Measurements from ENCODE around the gene MRPL12. TPM values are rescaled to one million over a fixed set of nuclear protein-coding genes. Genes with fewer than 3 reads are reported as not detected.

Gene MRPL12
- total and polyA plus RNA-seq, 2 of the 13 experiments (the other 11 are each of a cell fraction or from before 2014, with no cell fraction given): 39.1 to 94.1 TPM

GRCh38 chr17:81666342-81667191 is 36.6 kb upstream of the MRPL12 start, which contains the start of the genes CCDC137 and OXLD1 (continued):
- TF ChIP-seq ZNF724P (CRISPR knock-in tag; IDR thresholded peaks at IDR 0.05; ENCODE audit: borderline replicate concordance) (peak; percentile 86; the same call in 1 of the 2 replicates), ZNF616 (CRISPR knock-in tag; IDR thresholded peaks at IDR 0.05; ENCODE audit: low read depth) (peak; percentile 85; the same call in 1 of the 2 replicates), PHF8 (CRISPR knock-in tag; IDR thresholded peaks at IDR 0.05) (peak; percentile 92), TP53 (CRISPR knock-in tag; conservative IDR thresholded peaks at IDR 0.05) (no peak), HHEX (CRISPR knock-in tag; IDR thresholded peaks at IDR 0.05) (no peak; the same call in 1 of the 2 replicates), ZNF503 (CRISPR knock-in tag; IDR thresholded peaks at IDR 0.05) (no peak; the same call in 1 of the 2 replicates), KLF6 (CRISPR knock-in tag; IDR thresholded peaks at IDR 0.05) (0 out of 2 replicates have a peak, but pooled peaks have one; percentile 62), THAP11 (CRISPR knock-in tag; IDR thresholded peaks at IDR 0.05) (peak; percentile 95), FOSL2 (CRISPR knock-in tag; IDR thresholded peaks at IDR 0.05) (peak; percentile 39; the same call in 1 of the 2 replicates), ZNF782 (CRISPR knock-in tag; IDR thresholded peaks at IDR 0.05; ENCODE audit: borderline replicate concordance) (peak; percentile 59; the same call in 1 of the 2 replicates), ZNF296 (CRISPR knock-in tag; conservative IDR thresholded peaks at IDR 0.05) (no peak), ZNF607 (CRISPR knock-in tag; IDR thresholded peaks at IDR 0.05; ENCODE audit: borderline replicate concordance) (peak; percentile 70), PHF20 (CRISPR knock-in tag; IDR thresholded peaks at IDR 0.05) (peak; percentile 99), ZNF615 (CRISPR knock-in tag; IDR thresholded peaks at IDR 0.05; ENCODE audit: borderline replicate concordance) (no peak), HNF4A (CRISPR knock-in tag; IDR thresholded peaks at IDR 0.05) (0 out of 2 replicates have a peak, but pooled peaks have one; percentile 14)
- TF ChIP-seq, protein P1, sequence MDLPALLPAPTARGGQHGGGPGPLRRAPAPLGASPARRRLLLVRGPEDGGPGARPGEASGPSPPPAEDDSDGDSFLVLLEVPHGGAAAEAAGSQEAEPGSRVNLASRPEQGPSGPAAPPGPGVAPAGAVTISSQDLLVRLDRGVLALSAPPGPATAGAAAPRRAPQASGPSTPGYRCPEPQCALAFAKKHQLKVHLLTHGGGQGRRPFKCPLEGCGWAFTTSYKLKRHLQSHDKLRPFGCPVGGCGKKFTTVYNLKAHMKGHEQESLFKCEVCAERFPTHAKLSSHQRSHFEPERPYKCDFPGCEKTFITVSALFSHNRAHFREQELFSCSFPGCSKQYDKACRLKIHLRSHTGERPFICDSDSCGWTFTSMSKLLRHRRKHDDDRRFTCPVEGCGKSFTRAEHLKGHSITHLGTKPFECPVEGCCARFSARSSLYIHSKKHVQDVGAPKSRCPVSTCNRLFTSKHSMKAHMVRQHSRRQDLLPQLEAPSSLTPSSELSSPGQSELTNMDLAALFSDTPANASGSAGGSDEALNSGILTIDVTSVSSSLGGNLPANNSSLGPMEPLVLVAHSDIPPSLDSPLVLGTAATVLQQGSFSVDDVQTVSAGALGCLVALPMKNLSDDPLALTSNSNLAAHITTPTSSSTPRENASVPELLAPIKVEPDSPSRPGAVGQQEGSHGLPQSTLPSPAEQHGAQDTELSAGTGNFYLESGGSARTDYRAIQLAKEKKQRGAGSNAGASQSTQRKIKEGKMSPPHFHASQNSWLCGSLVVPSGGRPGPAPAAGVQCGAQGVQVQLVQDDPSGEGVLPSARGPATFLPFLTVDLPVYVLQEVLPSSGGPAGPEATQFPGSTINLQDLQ (CRISPR knock-in tag; IDR thresholded peaks at IDR 0.05): no peak
- TF ChIP-seq, protein P2, sequence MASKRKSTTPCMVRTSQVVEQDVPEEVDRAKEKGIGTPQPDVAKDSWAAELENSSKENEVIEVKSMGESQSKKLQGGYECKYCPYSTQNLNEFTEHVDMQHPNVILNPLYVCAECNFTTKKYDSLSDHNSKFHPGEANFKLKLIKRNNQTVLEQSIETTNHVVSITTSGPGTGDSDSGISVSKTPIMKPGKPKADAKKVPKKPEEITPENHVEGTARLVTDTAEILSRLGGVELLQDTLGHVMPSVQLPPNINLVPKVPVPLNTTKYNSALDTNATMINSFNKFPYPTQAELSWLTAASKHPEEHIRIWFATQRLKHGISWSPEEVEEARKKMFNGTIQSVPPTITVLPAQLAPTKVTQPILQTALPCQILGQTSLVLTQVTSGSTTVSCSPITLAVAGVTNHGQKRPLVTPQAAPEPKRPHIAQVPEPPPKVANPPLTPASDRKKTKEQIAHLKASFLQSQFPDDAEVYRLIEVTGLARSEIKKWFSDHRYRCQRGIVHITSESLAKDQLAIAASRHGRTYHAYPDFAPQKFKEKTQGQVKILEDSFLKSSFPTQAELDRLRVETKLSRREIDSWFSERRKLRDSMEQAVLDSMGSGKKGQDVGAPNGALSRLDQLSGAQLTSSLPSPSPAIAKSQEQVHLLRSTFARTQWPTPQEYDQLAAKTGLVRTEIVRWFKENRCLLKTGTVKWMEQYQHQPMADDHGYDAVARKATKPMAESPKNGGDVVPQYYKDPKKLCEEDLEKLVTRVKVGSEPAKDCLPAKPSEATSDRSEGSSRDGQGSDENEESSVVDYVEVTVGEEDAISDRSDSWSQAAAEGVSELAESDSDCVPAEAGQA (IDR thresholded peaks at IDR 0.05; ENCODE audit: low read depth): peak; percentile 87
- TF ChIP-seq, protein P2 (CRISPR knock-in tag; IDR thresholded peaks at IDR 0.05; ENCODE audit: borderline replicate concordance): peak; percentile 27; the same call in 1 of the 2 replicates

Measured in HepG2 (cell line).